MCF 10A (cell line): ENCODE results near the gene MAMLD1. TPM values are rescaled to one million over a fixed set of nuclear protein-coding genes. Genes with fewer than 3 reads are reported as not detected.

Experiments used
- BruUV-seq: library from RNA; stranded (reverse); fragments of 400-500 nt; replicated peaks from 2 replicates; lab custom pipeline; 2021; lab: Mats Ljungman, UMichigan
- CTCF ChIA-PET: fragments of 300-600 bp; sonication (Branson Sonifier 250); formaldehyde crosslinking; extraction: SDS; loops from one replicate; lab custom pipeline; 2021; ENCODE audit warnings: antibody characterized with exemption, inconsistent platforms; lab: Yijun Ruan, JAX
- POLR2A ChIA-PET: fragments of 300-600, 350-650 bp; sonication (Branson Sonifier 250); formaldehyde crosslinking; extraction: SDS; loops from one replicate; lab custom pipeline; 2020; ENCODE audit warnings: antibody characterized with exemption, inconsistent platforms; lab: Yijun Ruan, JAX
- DNase-seq: peaks from one replicate; pipeline ENCODE4 v3.0.0-alpha.2; 2018; ENCODE audit not compliant: unreplicated experiment
- H3K27ac Mint-ChIP-seq: one replicate; pipeline ENCODE4 v1.8.0; 2022; ENCODE audit warnings: mild to moderate bottlenecking, low read depth, mixed read lengths; ENCODE audit not compliant: unreplicated experiment
- H3K27me3 Mint-ChIP-seq: one replicate; pipeline ENCODE4 v1.8.0; 2022; ENCODE audit warnings: mixed read lengths; ENCODE audit not compliant: insufficient read depth, unreplicated experiment
- H3K36me3 Mint-ChIP-seq: one replicate; pipeline ENCODE4 v1.8.0; 2022; ENCODE audit warnings: mild to moderate bottlenecking, moderate library complexity, mixed read lengths; ENCODE audit not compliant: insufficient read depth, unreplicated experiment
- H3K4me1 Mint-ChIP-seq: one replicate; pipeline ENCODE4 v1.8.0; 2022; ENCODE audit warnings: mixed read lengths; ENCODE audit not compliant: insufficient read depth, unreplicated experiment
- H3K4me3 Mint-ChIP-seq: one replicate; pipeline ENCODE4 v1.8.0; 2022; ENCODE audit warnings: mild to moderate bottlenecking, moderate library complexity, mixed read lengths; ENCODE audit not compliant: unreplicated experiment
- H3K9me3 Mint-ChIP-seq: one replicate; pipeline ENCODE4 v1.8.0; 2022; ENCODE audit warnings: mixed read lengths; ENCODE audit not compliant: unreplicated experiment
- CTCF ChIP-seq: fragments of 200-600 bp; IDR thresholded peaks from one replicate; pipeline ENCODE4 v1.8.0; 2022; ENCODE audit warnings: antibody characterized with exemption, mild to moderate bottlenecking; ENCODE audit not compliant: unreplicated experiment
- intact Hi-C: fragments of 100-400 bp; cut with micrococcal nuclease; formaldehyde crosslinking; loops from 2 replicates; pipeline ENCODE4 v1.14.1; 2022
- total RNA-seq: library from RNA; stranded (reverse); gene quantifications from 2 replicates; pipeline ENCODE4 v1.2.3, GENCODE V29; 2022

MAMLD1 gene
- total RNA-seq, 1 experiment from 2014 or later: 1.9 TPM

- DNase-seq: peak; percentile 16
- no peak for TF ChIP-seq CTCF
- peak overlapping the region; percentile 72 for H3K4me3 Mint-ChIP-seq
- H3K27ac Mint-ChIP-seq: peak overlapping the region; percentile 81
- H3K4me1 Mint-ChIP-seq: peaks cover 12% of the 10 kb centered on the region
- H3K27me3 Mint-ChIP-seq: no peaks in the 10 kb centered on the region
- intact Hi-C loops: loop anchor here (2.0 to 10.0 kb wide), 2 partner anchors 277 to 311 kb away; no protein-coding TSS in a partner anchor
- H3K9me3 Mint-ChIP-seq: no peaks in the 10 kb centered on the region
- CTCF ChIA-PET: interaction anchor here (0.6 to 2.7 kb wide), 9 partner anchors 10 to 1367 kb away, joined by 3 to 11 read pairs (median 4); no protein-coding TSS in a partner anchor
- BruUV-seq: no TSS peak
- POLR2A ChIA-PET: interaction anchor here (0.6 to 1.8 kb wide), 4 partner anchors 13 to 397 kb away, joined by 3 to 5 read pairs (median 4); no protein-coding TSS in a partner anchor
- peaks cover 4% of the 10 kb centered on the region for H3K36me3 Mint-ChIP-seq
Measured at GRCh38 chrX:150365990-150366911, 3.1 kb downstream of the MAMLD1 start.

- H3K9me3 Mint-ChIP-seq: no peaks in the 10 kb centered on the region
- peak overlapping the region; percentile 81 for H3K27ac Mint-ChIP-seq
- no TSS peak for BruUV-seq
- peak; percentile 29 for DNase-seq
- H3K36me3 Mint-ChIP-seq: peaks cover 4% of the 10 kb centered on the region
- ChIA-PET POLR2A (interaction anchor here (0.6 to 1.8 kb wide), 3 partner anchors 13 to 397 kb away, joined by 3 to 5 read pairs (median 4); no protein-coding TSS in a partner anchor), CTCF (interaction anchor here (0.6 to 2.5 kb wide), 7 partner anchors 9 to 872 kb away, joined by 3 to 9 read pairs (median 4); no protein-coding TSS in a partner anchor)
- intact Hi-C loops: loop anchor here (10.0 kb wide), 1 partner anchor 312 kb away; no protein-coding TSS in a partner anchor
- no peak for TF ChIP-seq CTCF
- peak overlapping the region; percentile 72 for H3K4me3 Mint-ChIP-seq
- no peaks in the 10 kb centered on the region for H3K27me3 Mint-ChIP-seq
- peaks cover 12% of the 10 kb centered on the region for H3K4me1 Mint-ChIP-seq
Measured at GRCh38 chrX:150366951-150367545, 3.9 kb downstream of the MAMLD1 start.

- Mint-ChIP-seq H3K27ac (no peak overlapping the region), H3K4me3 (no peak overlapping the region), H3K27me3 (peaks cover 12% of the 10 kb centered on the region), H3K4me1 (peaks cover 12% of the 10 kb centered on the region), H3K36me3 (peaks cover 4% of the 10 kb centered on the region), H3K9me3 (no peaks in the 10 kb centered on the region)
- intact Hi-C loops: no loop called here
- CTCF ChIA-PET: interaction anchor here (0.7 to 1.1 kb wide), 3 partner anchors 18 to 305 kb away, joined by 3 read pairs; no protein-coding TSS in a partner anchor
- BruUV-seq: no TSS peak
- no peak for DNase-seq
- TF ChIP-seq CTCF: no peak
- POLR2A ChIA-PET: interaction anchor here (0.8 to 1.0 kb wide), 2 partner anchors 168 to 433 kb away, joined by 3 read pairs; partner anchors contain the start of gene EOLA2
Measured at GRCh38 chrX:150370589-150371312, 7.6 kb downstream of the MAMLD1 start.
